Activated naive CD4-positive, alpha-beta T cell treated with anti-CD3 and anti-CD28 coated beads for 36 hours (primary cell): Measurements from ENCODE around the gene OR10A4. TPM values are rescaled to one million over a fixed set of nuclear protein-coding genes. Genes with fewer than 3 reads are reported as not detected.
"Not testable (repeated sequence)": the region's sequence is repeated elsewhere in the genome, so short reads cannot be mapped to it uniquely, and the experiment has no call there.

Experiments used
- CTCF ChIA-PET: fragments of 350-600 bp; sonication (Branson Sonifier 250); formaldehyde crosslinking; loops from one replicate; lab custom pipeline; 2021; ENCODE audit warnings: antibody characterized with exemption; lab: Charles Lee
- DNase-seq: peaks from one replicate; pipeline ENCODE4 v3.0.0-alpha.2; 2020
- H3K27ac Mint-ChIP-seq: one replicate; pipeline ENCODE4 v1.8.0; 2021; ENCODE audit warnings: mild to moderate bottlenecking, mixed read lengths
- H3K27me3 Mint-ChIP-seq: one replicate; pipeline ENCODE4 v1.8.0; 2021; ENCODE audit warnings: low read depth, mixed read lengths
- H3K36me3 Mint-ChIP-seq: one replicate; pipeline ENCODE4 v1.8.0; 2021; ENCODE audit warnings: low read depth, mixed read lengths
- H3K4me1 Mint-ChIP-seq: one replicate; pipeline ENCODE4 v1.8.0; 2021; ENCODE audit warnings: low read depth, mixed read lengths
- H3K4me3 Mint-ChIP-seq: one replicate; pipeline ENCODE4 v1.8.0; 2021; ENCODE audit warnings: mild to moderate bottlenecking, moderate library complexity, mixed read lengths
- H3K9me3 Mint-ChIP-seq: one replicate; pipeline ENCODE4 v1.8.0; 2021; ENCODE audit warnings: mixed read lengths
- intact Hi-C: fragments of 100-400 bp; cut with micrococcal nuclease; formaldehyde crosslinking; loops from one replicate; pipeline ENCODE4 v1.15.1; 2023
- total RNA-seq, 2 experiments: library from RNA; stranded (reverse); gene quantifications; one replicate each; pipeline ENCODE4 v1.2.3, GENCODE V29; 2021

OR10A4 gene
- total RNA-seq, 2 experiments from 2014 or later = not detected

- Mint-ChIP-seq H3K27ac (no peak overlapping the region), H3K27me3 (peaks cover 2% of the 10 kb centered on the region), H3K36me3 (no peaks in the 10 kb centered on the region), H3K9me3 (no peaks in the 10 kb centered on the region), H3K4me3 (no peak overlapping the region), H3K4me1 (no peaks in the 10 kb centered on the region)
- no peak for DNase-seq
- intact Hi-C loops = no loop called here
- CTCF ChIA-PET = interaction anchor here (0.7 to 1.4 kb wide), 2 partner anchors 88 to 127 kb away, joined by 3 to 4 read pairs; no protein-coding TSS in a partner anchor
Observed at GRCh38 chr11:6900327-6900999, 24.0 kb downstream of the OR10A4 start.

- H3K36me3 Mint-ChIP-seq, H3K9me3 Mint-ChIP-seq, H3K27ac Mint-ChIP-seq, H3K27me3 Mint-ChIP-seq, H3K4me3 Mint-ChIP-seq, intact Hi-C loops, DNase-seq, H3K4me1 Mint-ChIP-seq: not testable (repeated sequence)
- CTCF ChIA-PET = interaction anchor here (0.8 kb wide), 1 partner anchor 93 kb away, joined by 3 read pairs; no protein-coding TSS in a partner anchor
Observed at GRCh38 chr11:6904804-6905203, 28.4 kb downstream of the OR10A4 start.

GRCh38 chr11:6911378-6911777, 35.0 kb downstream of the OR10A4 start:
- H3K27me3 Mint-ChIP-seq = no peaks in the 10 kb centered on the region
- H3K4me1 Mint-ChIP-seq = no peaks in the 10 kb centered on the region
- CTCF ChIA-PET = interaction anchor here (1.2 kb wide), 1 partner anchor 157 kb away, joined by 3 read pairs; no protein-coding TSS in a partner anchor
- no peak for DNase-seq
- no peak overlapping the region for H3K27ac Mint-ChIP-seq
- H3K4me3 Mint-ChIP-seq = no peak overlapping the region
- intact Hi-C loops = no loop called here
- H3K36me3 Mint-ChIP-seq = no peaks in the 10 kb centered on the region
- no peaks in the 10 kb centered on the region for H3K9me3 Mint-ChIP-seq

- Mint-ChIP-seq H3K4me1 (no peaks in the 10 kb centered on the region), H3K27ac (no peak overlapping the region), H3K9me3 (no peaks in the 10 kb centered on the region), H3K27me3 (no peaks in the 10 kb centered on the region), H3K4me3 (no peak overlapping the region), H3K36me3 (no peaks in the 10 kb centered on the region)
- intact Hi-C loops = no loop called here
- CTCF ChIA-PET = interaction anchor here (1.2 kb wide), 1 partner anchor 157 kb away, joined by 3 read pairs; no protein-coding TSS in a partner anchor
- DNase-seq = no peak
Observed at GRCh38 chr11:6911948-6912347, 35.5 kb downstream of the OR10A4 start.

GRCh38 chr11:6919698-6920097, 43.3 kb downstream of the OR10A4 start:
- no peak for DNase-seq
- Mint-ChIP-seq H3K9me3 (peaks cover 2% of the 10 kb centered on the region), H3K27ac (no peak overlapping the region), H3K27me3 (peaks cover 11% of the 10 kb centered on the region), H3K36me3 (no peaks in the 10 kb centered on the region), H3K4me1 (no peaks in the 10 kb centered on the region), H3K4me3 (no peak overlapping the region)
- CTCF ChIA-PET = no interaction called here
- intact Hi-C loops = loop anchor here (10.0 kb wide), 1 partner anchor 105 kb away; no protein-coding TSS in a partner anchor

GRCh38 chr11:6920702-6921101, 44.3 kb downstream of the OR10A4 start, which contains the start of gene OR2D3:
Gene OR2D3 (plus strand): TSS chr11:6921002. CDS start chr11:6921002, 0 bp downstream.
- intact Hi-C loops = loop anchor here (10.0 kb wide), 1 partner anchor 106 kb away; no protein-coding TSS in a partner anchor
- H3K4me3 Mint-ChIP-seq = no peak within 1 kb of the TSS
- peaks cover 15% of the 10 kb centered on the region for H3K27me3 Mint-ChIP-seq
- H3K4me1 Mint-ChIP-seq = peaks cover 2% of the 10 kb centered on the region
- H3K9me3 Mint-ChIP-seq = peaks cover 2% of the 10 kb centered on the region
- H3K27ac Mint-ChIP-seq = no peak within 1 kb of the TSS
- no peak for DNase-seq
- H3K36me3 Mint-ChIP-seq = no peaks in the 10 kb centered on the region
- CTCF ChIA-PET = interaction anchor here (1.1 kb wide), 1 partner anchor 108 kb away, joined by 3 read pairs; no protein-coding TSS in a partner anchor

- H3K27ac Mint-ChIP-seq = no peak overlapping the region
- no peaks in the 10 kb centered on the region for H3K36me3 Mint-ChIP-seq
- DNase-seq = no peak
- CTCF ChIA-PET = interaction anchor here (0.7 kb wide), 1 partner anchor 61 kb away, joined by 4 read pairs; no protein-coding TSS in a partner anchor
- H3K4me3 Mint-ChIP-seq = no peak overlapping the region
- no peaks in the 10 kb centered on the region for H3K9me3 Mint-ChIP-seq
- H3K4me1 Mint-ChIP-seq = peaks cover 16% of the 10 kb centered on the region
- peaks cover 32% of the 10 kb centered on the region for H3K27me3 Mint-ChIP-seq
- intact Hi-C loops = loop anchor here (10.0 kb wide), 1 partner anchor 110 kb away; no protein-coding TSS in a partner anchor
Observed at GRCh38 chr11:6925007-6925577, 48.7 kb downstream of the OR10A4 start.

- Mint-ChIP-seq H3K27ac (no peak overlapping the region), H3K36me3 (no peaks in the 10 kb centered on the region), H3K9me3 (no peaks in the 10 kb centered on the region), H3K4me3 (peak overlapping the region; percentile 81), H3K27me3 (peaks cover 32% of the 10 kb centered on the region), H3K4me1 (peaks cover 16% of the 10 kb centered on the region)
- intact Hi-C loops = loop anchor here (10.0 kb wide), 1 partner anchor 111 kb away; no protein-coding TSS in a partner anchor
- CTCF ChIA-PET = no interaction called here
- DNase-seq = no peak
Observed at GRCh38 chr11:6925636-6926207, 49.3 kb downstream of the OR10A4 start.

- Mint-ChIP-seq H3K4me3 (peak within 1 kb of the TSS; percentile 81), H3K9me3 (no peaks in the 10 kb centered on the region), H3K27ac (no peak within 1 kb of the TSS), H3K4me1 (peaks cover 16% of the 10 kb centered on the region), H3K36me3 (no peaks in the 10 kb centered on the region), H3K27me3 (peaks cover 32% of the 10 kb centered on the region)
- CTCF ChIA-PET = interaction anchor here (0.7 to 1.1 kb wide), 2 partner anchors 114 to 548 kb away, joined by 3 to 4 read pairs; no protein-coding TSS in a partner anchor
- intact Hi-C loops = loop anchor here (10.0 kb wide), 1 partner anchor 112 kb away; no protein-coding TSS in a partner anchor
- DNase-seq = peak; percentile 62
Observed at GRCh38 chr11:6926208-6927029, 50.0 kb downstream of the OR10A4 start, which contains the start of gene ZNF215. Gene ZNF215 (plus strand): TSS chr11:6926426. CDS start chr11:6932273, 5,847 bp downstream.

GRCh38 chr11:6927030-6927617, 50.7 kb downstream of the OR10A4 start:
- Mint-ChIP-seq H3K27ac (no peak overlapping the region), H3K4me3 (peak overlapping the region; percentile 81), H3K4me1 (peaks cover 16% of the 10 kb centered on the region), H3K36me3 (no peaks in the 10 kb centered on the region), H3K27me3 (peaks cover 32% of the 10 kb centered on the region), H3K9me3 (no peaks in the 10 kb centered on the region)
- CTCF ChIA-PET = interaction anchor here (0.7 to 1.1 kb wide), 2 partner anchors 115 to 549 kb away, joined by 3 to 4 read pairs; no protein-coding TSS in a partner anchor
- no peak for DNase-seq
- intact Hi-C loops = loop anchor here (10.0 kb wide), 1 partner anchor 112 kb away; no protein-coding TSS in a partner anchor
